SU-DHL-6 (cell line): ENCODE results near the gene ARPP21.

Source experiments
- H2AFZ ChIP-seq: fragments of 200-600 bp; sonication (generic); 2 replicates; pipeline ENCODE4 v1.6.1; 2014; ENCODE audit warnings: low read depth, mild to moderate bottlenecking, moderate library complexity, mixed read lengths, antibody characterized with exemption, low read length; ENCODE audit not compliant: severe bottlenecking
- H3F3A ChIP-seq: fragments of 200-600 bp; shearing (Covaris generic); 2 replicates; pipeline ENCODE4 v1.6.0; 2016; ENCODE audit warnings: antibody characterized with exemption, mild to moderate bottlenecking; ENCODE audit not compliant: insufficient read depth
- H3K27ac ChIP-seq: fragments of 200-600 bp; sonication (generic); 2 replicates; pipeline ENCODE4 v1.5.1; 2016; ENCODE audit warnings: low read depth, mild to moderate bottlenecking, low read length, moderate library complexity, mixed read lengths
- H3K27me3 ChIP-seq: fragments of 200-600 bp; sonication (generic), shearing (Covaris generic); 2 replicates; pipeline ENCODE4 v1.6.0; 2014; ENCODE audit warnings: mild to moderate bottlenecking, low read length
- H3K36me3 ChIP-seq: fragments of 200-600 bp; sonication (generic); 2 replicates; pipeline ENCODE4 v1.6.1; 2014; ENCODE audit warnings: mild to moderate bottlenecking, low read length, mixed read lengths
- H3K4me2 ChIP-seq: fragments of 300-600, 200-600 bp; shearing (Covaris generic), sonication (generic); 2 replicates; pipeline ENCODE4 v1.6.0; 2014; ENCODE audit warnings: low read length, low read depth, mild to moderate bottlenecking; ENCODE audit not compliant: poor library complexity, severe bottlenecking
- H3K4me3 ChIP-seq: fragments of 200-600 bp; sonication (generic); 2 replicates; pipeline ENCODE4 v1.5.1; 2014; ENCODE audit warnings: antibody characterized with exemption, low read length, mild to moderate bottlenecking, mixed read lengths; ENCODE audit not compliant: insufficient read depth, poor library complexity, severe bottlenecking
- H3K79me2 ChIP-seq: fragments of 200-600 bp; sonication (generic); 2 replicates; pipeline ENCODE4 v1.6.1; 2014; ENCODE audit warnings: mild to moderate bottlenecking, low read length, moderate library complexity; ENCODE audit not compliant: insufficient read depth
- H3K9ac ChIP-seq: fragments of 200-600 bp; sonication (generic); 2 replicates; pipeline ENCODE4 v1.7.0; 2014; ENCODE audit warnings: mild to moderate bottlenecking, low read length
- H3K9me2 ChIP-seq: fragments of 200-600 bp; sonication (generic); replicated peaks from 2 replicates; pipeline ENCODE4 v1.6.1; 2014; ENCODE audit warnings: low read length; ENCODE audit not compliant: insufficient read depth
- H3K9me3 ChIP-seq: fragments of 200-600 bp; sonication (generic); 2 replicates; pipeline ENCODE4 v1.6.1; 2014; ENCODE audit warnings: low read length, mixed read lengths; ENCODE audit not compliant: insufficient read depth
- H4K20me1 ChIP-seq: fragments of 200-600 bp; sonication (generic); 2 replicates; pipeline ENCODE4 v1.6.1; 2014; ENCODE audit warnings: low read depth, mild to moderate bottlenecking, antibody characterized with exemption, low read length, moderate library complexity, mixed read lengths
- EZH2phosphoT487 ChIP-seq: fragments of 200-600 bp; sonication (generic), shearing (Covaris generic); conservative IDR thresholded peaks from 2 replicates; pipeline ENCODE4 v1.6.1; 2018; ENCODE audit warnings: mild to moderate bottlenecking, antibody characterized with exemption, low read length, moderate library complexity, mixed read lengths
- TF ChIP-seq, protein P1 (sequence below): fragments of 200-600 bp; sonication (generic); IDR thresholded peaks from one replicate; pipeline ENCODE4 v1.5.1; 2017; ENCODE audit warnings: antibody characterized with exemption, mild to moderate bottlenecking, low read length, moderate library complexity; ENCODE audit not compliant: insufficient read depth, poor library complexity, severe bottlenecking

The ARPP21 gene

DNA sequence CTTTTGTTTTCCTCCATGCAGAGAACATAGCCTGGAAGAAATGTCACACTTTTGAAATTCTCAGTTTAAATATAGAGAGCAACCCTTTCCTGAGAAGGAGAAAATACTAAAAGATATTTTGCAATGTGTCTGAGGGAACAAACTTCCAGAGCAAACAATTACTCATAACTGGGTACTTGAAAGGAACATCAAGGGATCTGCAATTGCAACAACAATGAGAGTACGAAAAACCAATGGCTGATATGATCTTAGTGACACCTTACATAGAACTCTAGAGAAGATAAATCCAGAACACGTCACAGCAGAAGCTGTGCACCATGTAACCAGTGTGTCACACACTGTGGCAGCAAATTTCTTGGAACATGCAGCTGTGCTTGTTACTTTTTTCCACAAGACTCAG is 14.6 kb upstream of the ARPP21 start:
- Histone ChIP-seq H3K9ac (no peak overlapping the region), H2AFZ (no peak overlapping the region), H3F3A (no peaks in the 10 kb centered on the region), H4K20me1 (no peaks in the 10 kb centered on the region), H3K79me2 (no peaks in the 10 kb centered on the region), H3K4me3 (no peak overlapping the region), H3K4me2 (no peak overlapping the region), H3K27me3 (no peaks in the 10 kb centered on the region), H3K9me2 (no peaks in the 10 kb centered on the region), H3K9me3 (no peaks in the 10 kb centered on the region), H3K27ac (no peak overlapping the region), H3K36me3 (no peaks in the 10 kb centered on the region)
- TF ChIP-seq, protein P1, sequence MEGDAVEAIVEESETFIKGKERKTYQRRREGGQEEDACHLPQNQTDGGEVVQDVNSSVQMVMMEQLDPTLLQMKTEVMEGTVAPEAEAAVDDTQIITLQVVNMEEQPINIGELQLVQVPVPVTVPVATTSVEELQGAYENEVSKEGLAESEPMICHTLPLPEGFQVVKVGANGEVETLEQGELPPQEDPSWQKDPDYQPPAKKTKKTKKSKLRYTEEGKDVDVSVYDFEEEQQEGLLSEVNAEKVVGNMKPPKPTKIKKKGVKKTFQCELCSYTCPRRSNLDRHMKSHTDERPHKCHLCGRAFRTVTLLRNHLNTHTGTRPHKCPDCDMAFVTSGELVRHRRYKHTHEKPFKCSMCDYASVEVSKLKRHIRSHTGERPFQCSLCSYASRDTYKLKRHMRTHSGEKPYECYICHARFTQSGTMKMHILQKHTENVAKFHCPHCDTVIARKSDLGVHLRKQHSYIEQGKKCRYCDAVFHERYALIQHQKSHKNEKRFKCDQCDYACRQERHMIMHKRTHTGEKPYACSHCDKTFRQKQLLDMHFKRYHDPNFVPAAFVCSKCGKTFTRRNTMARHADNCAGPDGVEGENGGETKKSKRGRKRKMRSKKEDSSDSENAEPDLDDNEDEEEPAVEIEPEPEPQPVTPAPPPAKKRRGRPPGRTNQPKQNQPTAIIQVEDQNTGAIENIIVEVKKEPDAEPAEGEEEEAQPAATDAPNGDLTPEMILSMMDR, result no peak
- no peak for TF ChIP-seq EZH2phosphoT487

DNA sequence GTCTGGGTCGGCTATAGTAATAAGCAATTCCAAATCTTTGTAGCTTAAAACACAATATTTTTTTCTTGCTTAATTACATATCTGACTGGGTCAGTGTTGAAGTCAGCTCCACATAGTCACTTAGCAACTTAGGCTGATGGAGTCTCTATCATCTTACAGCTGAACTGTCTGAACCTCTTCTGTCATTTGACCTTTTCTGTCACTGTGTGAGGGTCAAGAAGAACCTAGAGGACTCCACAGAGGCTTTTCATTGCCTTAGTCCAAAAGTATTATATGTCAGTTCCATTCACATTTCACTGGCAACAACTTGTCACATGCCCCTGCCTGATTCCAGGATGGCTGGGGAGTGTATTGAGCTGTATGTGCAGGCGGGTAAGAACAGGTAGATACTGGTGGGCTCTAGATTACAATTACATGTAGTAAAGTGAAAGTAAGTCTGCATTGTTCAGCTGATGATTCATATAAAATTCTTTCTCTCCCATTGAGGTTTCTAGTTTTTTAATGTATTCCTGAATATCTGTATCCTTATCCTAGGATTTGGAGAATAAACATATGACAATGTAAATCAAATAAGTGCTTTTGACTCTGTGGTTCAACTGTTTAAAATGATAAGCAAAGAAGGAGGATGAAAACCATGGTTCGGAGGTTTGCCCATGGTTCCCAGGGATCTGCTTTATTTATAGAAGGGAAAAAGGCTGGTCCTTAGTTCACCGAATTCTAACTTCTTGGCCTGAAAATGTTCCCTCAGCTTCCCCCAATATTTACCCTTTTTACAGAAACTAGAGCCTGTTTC is 5.8 kb upstream of the ARPP21 start:
- H3K9me3 ChIP-seq, result no peaks in the 10 kb centered on the region
- H3K4me3 ChIP-seq, result no peak overlapping the region
- H3K27me3 ChIP-seq, result no peaks in the 10 kb centered on the region
- no peaks in the 10 kb centered on the region for H3K79me2 ChIP-seq
- TF ChIP-seq, protein P1, result no peak
- no peak for TF ChIP-seq EZH2phosphoT487
- H3F3A ChIP-seq, result no peaks in the 10 kb centered on the region
- no peaks in the 10 kb centered on the region for H3K9me2 ChIP-seq
- H2AFZ ChIP-seq, result peak overlapping the region; percentile 49
- H3K27ac ChIP-seq, result no peak overlapping the region
- no peaks in the 10 kb centered on the region for H4K20me1 ChIP-seq
- no peak overlapping the region for H3K4me2 ChIP-seq
- H3K9ac ChIP-seq, result no peak overlapping the region
- no peaks in the 10 kb centered on the region for H3K36me3 ChIP-seq

DNA sequence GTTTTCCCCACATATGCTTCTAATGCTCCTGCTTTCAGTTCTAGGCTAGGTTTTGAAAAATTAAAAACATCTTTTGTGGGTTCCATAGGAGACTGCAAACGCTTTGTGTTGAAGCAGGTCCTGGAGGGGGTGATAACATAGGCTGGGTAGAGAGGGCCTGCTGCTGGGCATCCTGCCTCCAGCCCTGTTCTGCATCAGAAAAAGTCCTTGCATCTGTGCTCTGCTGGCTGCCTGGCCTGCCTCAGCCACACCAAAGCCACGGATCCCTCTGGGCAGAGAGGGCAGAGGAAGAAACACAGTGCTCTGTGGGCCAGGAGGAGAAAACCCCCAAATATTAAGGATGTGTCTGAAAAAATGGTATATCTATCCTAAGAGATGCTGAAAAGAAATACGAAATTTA is 3.9 kb upstream of the ARPP21 start:
- TF ChIP-seq, protein P1, result no peak
- no peak for TF ChIP-seq EZH2phosphoT487
- H2AFZ ChIP-seq, result no peak overlapping the region
- no peak overlapping the region for H3K9ac ChIP-seq
- H3K36me3 ChIP-seq, result no peaks in the 10 kb centered on the region
- no peaks in the 10 kb centered on the region for H3K79me2 ChIP-seq
- no peaks in the 10 kb centered on the region for H3F3A ChIP-seq
- no peaks in the 10 kb centered on the region for H3K9me2 ChIP-seq
- no peaks in the 10 kb centered on the region for H4K20me1 ChIP-seq
- no peak overlapping the region for H3K4me2 ChIP-seq
- H3K27me3 ChIP-seq, result no peaks in the 10 kb centered on the region
- H3K4me3 ChIP-seq, result no peak overlapping the region
- no peaks in the 10 kb centered on the region for H3K9me3 ChIP-seq
- no peak overlapping the region for H3K27ac ChIP-seq
